ENCODE data around the gene C17orf67.

The C17orf67 gene, protein sequence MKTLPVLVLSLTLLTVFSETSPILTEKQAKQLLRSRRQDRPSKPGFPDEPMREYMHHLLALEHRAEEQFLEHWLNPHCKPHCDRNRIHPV

GRCh38 chr17:56833809-56834379, at the start of gene C17orf67, which contains the start of gene DGKE:
TSS of gene C17orf67 (minus strand) at chr17:56833920. CDS start at chr17:56815810, 18,110 bp downstream.
TSS of gene DGKE (plus strand) at chr17:56834151. CDS start at chr17:56834796, 645 bp downstream.
- in situ Hi-C loops (cut with HindIII; ENCODE audit: low sequenced_read_pairs) = no loop called here

DNA sequence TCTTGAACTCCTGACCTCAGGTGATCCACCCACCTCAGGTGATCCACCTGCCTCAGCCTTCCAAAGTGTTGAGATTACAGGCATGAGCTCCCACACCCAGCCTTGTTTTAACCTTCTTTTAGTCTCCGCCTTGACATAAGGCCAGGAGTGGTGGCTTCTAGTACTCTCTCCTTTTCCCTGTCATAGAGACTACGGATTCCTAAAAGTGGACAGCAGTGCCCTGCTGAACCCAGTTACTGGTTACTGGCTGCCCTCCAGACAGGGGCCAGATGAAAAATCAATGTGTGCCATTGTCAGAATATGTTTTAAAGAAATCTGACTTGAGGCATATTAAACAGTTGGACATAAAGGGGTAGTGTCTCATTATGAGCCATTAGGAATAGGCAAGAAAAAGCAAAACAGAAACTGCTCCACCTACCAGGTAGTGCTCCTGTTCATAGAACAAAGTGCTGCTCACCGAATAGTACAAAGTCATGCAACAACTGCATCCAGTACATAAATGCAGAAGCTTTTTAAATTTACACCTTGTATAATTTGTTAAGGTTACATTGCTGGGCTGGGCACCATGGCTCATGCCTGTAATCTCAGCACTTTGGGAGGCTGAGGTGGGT, 48.1 kb upstream of the C17orf67 start:
- in situ Hi-C loops (cut with HindIII; ENCODE audit: low sequenced_read_pairs) = no loop called here

GRCh38 chr17:56880571-56880970, 46.9 kb upstream of the C17orf67 start:
- in situ Hi-C loops (cut with HindIII; ENCODE audit: low sequenced_read_pairs) = no loop called here

DNA sequence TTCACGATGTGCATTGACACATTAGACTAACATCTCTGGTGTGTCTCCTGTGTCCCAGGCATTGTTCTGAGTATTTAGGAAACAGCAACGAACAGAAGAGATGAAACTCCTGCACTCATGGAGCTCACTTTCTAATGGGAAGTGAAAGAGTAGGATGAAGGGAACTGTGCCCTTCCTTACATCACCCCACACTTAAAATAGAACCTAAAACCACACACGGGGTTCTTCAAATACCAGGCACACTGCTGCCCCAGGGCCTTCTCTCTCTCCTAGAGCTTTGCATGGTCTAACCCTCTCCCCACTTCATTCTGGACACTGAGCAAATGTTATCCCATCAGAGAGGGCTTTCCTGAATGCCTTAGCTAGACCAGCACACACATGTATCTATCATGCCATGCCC, 46.4 kb upstream of the C17orf67 start:
- in situ Hi-C loops (cut with HindIII; ENCODE audit: low sequenced_read_pairs) = no loop called here

DNA sequence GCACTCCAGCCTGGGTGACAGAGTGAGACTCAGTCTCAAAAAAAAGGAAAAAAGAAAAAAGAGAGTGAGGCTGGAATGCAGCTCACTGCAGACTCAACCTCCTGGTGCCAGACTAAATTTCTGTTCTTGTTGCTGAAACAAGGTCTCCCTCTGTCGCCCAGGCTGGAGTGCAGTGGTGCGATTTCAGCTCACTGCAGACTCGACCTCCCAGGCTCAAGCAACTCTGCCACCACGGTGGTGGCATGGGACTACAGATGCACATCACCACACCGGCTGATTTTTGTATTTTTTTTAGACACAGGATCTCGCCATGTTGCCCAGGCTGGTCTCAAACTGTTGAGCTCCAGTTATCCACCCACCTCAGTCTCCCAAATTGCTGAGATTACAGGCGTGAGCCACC, 45.6 kb upstream of the C17orf67 start:
- in situ Hi-C loops (cut with HindIII; ENCODE audit: low sequenced_read_pairs) = no loop called here

DNA sequence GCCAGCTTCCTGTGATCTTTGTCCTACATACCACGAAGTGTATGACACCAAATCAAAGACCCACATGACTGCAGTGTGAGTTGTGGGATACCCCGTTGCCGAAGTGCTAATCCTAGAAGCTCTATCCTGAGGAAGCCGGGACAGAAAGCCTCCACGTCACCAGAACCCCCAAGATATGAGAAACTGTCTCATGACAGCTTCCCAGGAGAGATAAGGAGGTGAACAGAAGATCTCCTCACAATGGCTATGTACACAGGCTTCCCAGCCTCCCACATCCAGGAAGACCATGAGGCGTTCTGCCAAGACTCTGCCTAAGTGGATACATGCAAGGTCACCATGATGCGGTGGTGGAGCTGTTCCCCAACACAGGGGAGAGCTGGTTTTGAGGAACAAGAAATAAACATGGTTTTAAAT, 43.1 kb upstream of the C17orf67 start:
- in situ Hi-C loops (cut with HindIII; ENCODE audit: low sequenced_read_pairs) = no loop called here

DNA sequence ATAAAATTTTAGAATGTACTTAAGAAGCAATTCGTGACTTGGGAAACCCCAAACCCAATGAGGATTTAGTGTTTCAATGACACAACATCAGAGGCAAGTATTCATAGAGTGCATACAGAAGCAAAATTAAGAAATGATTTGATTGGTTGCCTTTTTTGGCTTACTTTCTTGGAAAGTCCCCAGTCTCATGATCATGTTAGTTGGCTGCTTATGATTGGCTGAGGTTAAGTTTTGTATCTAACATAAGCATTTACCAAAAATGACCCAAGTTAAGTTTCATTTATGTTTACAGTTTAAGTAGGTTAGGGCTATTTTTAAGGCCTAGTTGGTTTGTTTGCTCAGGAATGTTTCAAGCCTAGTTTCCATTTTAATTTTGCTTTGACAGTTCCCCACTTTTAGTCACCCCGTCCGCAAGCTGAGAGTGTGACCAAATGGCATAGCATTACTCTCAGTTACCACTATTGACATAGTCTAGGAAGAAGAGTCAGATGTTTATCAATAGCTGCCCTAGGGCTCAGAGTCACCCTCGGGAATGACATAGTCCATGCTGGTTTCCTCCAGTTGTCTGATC, 36.4 kb upstream of the C17orf67 start:
- in situ Hi-C loops (cut with HindIII; ENCODE audit: low sequenced_read_pairs) = no loop called here

- in situ Hi-C loops (cut with HindIII; ENCODE audit: low sequenced_read_pairs) = no loop called here
Observed at GRCh38 chr17:56868716-56869115, 35.0 kb upstream of the C17orf67 start.

- in situ Hi-C loops (cut with HindIII; ENCODE audit: low sequenced_read_pairs) = no loop called here
Observed at GRCh38 chr17:56867948-56868376, 34.2 kb upstream of the C17orf67 start.

DNA sequence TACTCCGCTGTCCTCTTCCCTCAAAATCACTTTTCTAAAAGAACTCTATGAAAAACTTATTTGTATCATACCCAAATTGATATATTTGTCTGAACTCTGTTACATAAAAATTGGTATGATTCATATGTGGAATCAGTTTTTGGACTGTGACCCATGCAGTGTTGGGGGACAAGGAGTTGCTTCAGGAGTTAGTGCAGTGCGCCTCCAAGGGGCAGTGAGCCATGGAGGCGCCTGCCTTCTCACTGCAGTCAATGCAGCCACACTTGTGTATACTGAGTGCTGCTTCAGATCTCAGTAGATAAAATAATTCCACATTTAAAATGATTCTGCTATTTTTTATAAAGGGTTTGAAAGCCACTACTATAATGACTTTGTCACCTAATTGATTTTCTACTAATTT, 32.8 kb upstream of the C17orf67 start:
- in situ Hi-C loops (cut with HindIII; ENCODE audit: low sequenced_read_pairs) = no loop called here

DNA sequence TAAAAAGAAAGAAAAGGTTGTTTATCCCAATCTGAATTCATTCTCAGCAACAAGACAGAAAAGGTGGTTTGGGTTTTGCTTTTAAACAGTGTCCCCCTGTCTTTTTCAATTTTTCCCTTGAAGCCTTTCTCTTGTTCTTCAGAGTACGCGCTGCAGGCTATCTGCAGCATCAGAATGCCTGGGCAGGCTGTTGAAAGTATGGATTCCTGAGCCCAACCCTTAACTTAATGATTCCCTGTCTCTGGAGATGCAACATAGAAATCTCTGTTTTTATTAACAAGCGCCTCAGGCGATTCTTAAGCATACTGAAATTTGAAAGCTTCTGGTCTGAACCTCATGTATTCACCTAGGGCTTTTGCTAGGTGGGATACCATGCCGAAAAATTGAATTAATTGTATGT, 32.4 kb upstream of the C17orf67 start:
- in situ Hi-C loops (cut with HindIII; ENCODE audit: low sequenced_read_pairs) = no loop called here

GRCh38 chr17:56863974-56864373, 30.3 kb upstream of the C17orf67 start:
- in situ Hi-C loops (cut with HindIII; ENCODE audit: low sequenced_read_pairs) = no loop called here

DNA sequence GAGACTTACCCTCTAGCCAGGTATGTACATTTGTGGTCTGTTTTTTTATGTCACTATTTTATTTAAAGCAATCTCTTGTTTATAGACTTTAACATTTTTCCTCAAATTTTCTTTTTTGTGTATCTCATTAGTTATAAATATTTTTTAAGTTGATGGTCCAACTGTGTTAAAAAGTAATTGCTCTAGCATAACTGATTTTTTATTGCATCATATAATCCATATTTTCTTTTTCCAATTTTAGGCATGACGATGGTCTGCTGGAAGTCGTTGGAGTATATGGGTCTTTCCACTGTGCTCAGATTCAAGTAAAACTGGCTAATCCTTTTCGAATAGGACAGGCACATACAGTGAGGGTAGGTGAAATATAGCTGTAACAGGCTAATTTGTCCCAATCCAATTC, 28.2 kb upstream of the C17orf67 start:
- in situ Hi-C loops (cut with HindIII; ENCODE audit: low sequenced_read_pairs) = no loop called here

DNA sequence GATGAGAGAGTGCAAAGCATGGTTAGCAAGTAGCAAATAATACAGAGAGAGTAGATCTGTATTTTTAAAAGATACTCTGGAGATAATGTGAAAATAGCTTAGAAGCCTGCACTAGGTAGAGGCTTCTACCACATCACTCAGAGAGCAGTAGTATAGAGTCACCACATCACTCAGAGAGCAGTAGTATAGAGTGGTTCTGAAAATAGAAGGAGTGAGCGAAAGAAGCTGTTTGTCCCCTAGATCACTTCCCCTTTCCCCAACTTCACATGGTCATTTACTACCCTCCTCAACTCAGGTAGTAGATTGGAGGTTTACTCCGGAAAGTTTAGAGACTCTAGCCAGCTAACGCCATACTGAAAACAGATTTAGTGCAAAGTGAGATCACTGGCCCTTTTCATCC, 17.3 kb upstream of the C17orf67 start:
- in situ Hi-C loops (cut with HindIII; ENCODE audit: low sequenced_read_pairs) = loop anchor here (5.0 kb wide), 1 partner anchor 51 kb away; no protein-coding TSS in a partner anchor

DNA sequence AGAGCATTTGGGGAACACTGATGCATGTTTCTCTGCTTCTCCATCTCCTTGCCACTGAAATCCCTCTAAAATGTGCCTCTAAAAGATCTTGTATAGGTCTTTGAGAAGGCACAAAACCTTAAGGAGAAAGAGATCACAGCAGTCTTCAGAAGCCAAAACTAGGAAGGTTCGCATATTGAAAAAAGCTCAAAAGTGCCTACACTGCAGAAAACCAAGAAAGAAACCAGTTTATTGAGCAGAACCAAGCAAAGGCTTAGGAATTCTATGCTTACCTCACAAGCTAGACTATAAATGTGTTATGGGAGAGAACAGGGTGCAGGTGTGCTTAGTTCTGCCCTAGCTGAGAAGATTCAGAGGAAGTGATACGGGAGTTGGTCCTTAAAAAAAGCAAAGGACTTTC, 16.9 kb upstream of the C17orf67 start:
- in situ Hi-C loops (cut with HindIII; ENCODE audit: low sequenced_read_pairs) = loop anchor here (5.0 kb wide), 1 partner anchor 52 kb away; no protein-coding TSS in a partner anchor

- in situ Hi-C loops (cut with HindIII; ENCODE audit: low sequenced_read_pairs) = no loop called here
Observed at GRCh38 chr17:56849131-56849530, 15.4 kb upstream of the C17orf67 start.

DNA sequence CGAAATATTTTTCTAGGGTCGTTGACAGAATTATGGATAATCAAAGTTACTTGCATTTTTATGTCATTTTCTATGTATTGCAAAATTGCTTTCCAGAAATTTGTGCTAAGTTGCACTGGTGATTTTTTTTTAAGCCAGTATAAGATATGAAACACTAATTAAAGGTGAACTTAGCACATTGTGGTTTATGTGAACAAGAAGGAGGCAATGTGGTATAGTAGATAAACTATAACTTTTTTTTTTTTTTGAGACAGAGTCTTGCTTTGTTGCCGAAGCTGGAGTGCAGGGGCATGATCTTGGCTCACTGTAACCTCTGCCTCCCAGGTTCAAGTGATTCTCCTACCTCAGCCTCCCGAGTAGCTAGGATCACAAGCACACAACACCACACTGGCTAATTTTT, 13.4 kb upstream of the C17orf67 start:
- in situ Hi-C loops (cut with HindIII; ENCODE audit: low sequenced_read_pairs) = no loop called here

DNA sequence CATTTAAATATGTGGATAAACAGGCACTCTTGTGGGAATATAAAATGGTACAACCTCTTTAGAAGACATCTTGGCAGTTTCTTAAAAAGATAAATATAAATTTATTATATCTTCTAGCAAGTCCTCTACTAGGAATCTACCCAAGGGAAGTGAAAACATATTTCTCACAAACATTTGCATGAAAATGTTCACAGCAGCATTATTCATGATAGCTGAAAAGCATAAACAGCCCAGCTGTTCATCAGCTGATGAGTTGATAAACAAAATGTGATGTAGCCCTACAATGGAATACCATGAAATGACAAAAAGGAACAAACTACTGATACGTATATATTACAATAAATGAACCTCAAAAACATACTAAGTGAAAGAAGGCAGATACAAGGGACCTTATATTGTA, 12.2 kb upstream of the C17orf67 start:
- in situ Hi-C loops (cut with HindIII; ENCODE audit: low sequenced_read_pairs) = no loop called here

GRCh38 chr17:56842577-56842976, 8.9 kb upstream of the C17orf67 start:
- in situ Hi-C loops (cut with HindIII; ENCODE audit: low sequenced_read_pairs) = no loop called here

DNA sequence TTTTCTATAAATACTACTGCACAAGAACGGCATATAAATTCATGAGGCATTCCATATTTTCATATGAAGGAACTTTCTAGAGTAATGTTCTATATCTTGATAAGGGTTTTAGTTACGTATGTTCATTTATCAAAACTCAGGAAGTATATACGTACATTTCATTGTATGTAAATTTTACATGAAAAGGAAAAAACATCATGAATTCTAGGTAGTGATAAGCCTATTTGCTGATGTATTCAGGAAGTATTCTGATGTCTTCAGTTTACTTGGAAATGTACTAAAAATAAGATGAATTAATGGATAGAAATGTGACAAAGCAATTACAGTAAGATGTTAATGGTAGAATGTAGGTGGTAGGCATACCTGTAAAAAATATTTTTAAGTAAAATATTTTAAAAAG, 5.0 kb upstream of the C17orf67 start:
- in situ Hi-C loops (cut with HindIII; ENCODE audit: low sequenced_read_pairs) = no loop called here

DNA sequence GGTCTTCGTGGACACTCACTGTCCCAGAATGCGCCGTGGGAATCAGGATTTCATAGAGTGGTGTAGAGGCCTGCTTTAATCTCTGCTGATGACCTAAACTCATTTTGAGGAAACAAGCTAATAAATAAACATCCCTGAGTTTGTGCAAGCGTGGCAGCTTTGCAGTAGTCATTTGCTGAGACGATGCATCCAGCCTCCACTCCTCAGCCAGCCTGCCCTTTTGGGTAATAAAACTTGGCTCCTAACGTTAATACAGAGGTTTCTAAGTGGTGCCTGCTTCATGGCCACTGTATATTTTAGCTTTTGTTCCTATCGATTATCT, 1.5 kb upstream of the C17orf67 start:
- in situ Hi-C loops (cut with HindIII; ENCODE audit: low sequenced_read_pairs) = no loop called here
